EL (cell line): Measurements from ENCODE around the gene BSPRY.
A peak's percentile ranks its signal among the peaks of the same experiment; 100 is the strongest.
"Not testable (repeated sequence)": the region's sequence is repeated elsewhere in the genome, so short reads cannot be mapped to it uniquely, and the experiment has no call there.

ENCODE experiments used
- DNase-seq: peaks from one replicate; pipeline ENCODE4 v3.0.0-alpha.2; 2016

The BSPRY gene

DNA sequence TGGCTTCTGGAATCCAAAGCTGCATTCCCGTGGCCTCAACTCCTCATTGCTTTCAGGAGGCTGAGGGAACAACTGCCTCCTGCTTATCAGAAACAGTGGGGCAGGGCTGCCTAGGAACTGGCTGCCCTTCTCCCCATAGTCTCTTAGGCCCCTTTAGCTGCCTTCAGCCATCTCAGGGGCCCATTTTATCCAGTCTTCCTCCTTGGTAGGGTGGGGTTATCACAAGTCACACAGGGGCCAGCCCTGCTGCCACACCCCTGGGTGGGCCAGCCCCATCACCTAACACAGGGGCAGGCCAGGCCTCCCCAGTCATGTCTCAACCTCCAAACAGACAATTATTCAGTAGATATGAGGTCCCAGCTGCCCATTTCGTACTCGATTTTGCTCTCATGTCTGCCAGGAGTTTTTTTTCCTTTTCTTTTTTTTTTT lies 47.9 kb downstream of the BSPRY start:
- no peak for DNase-seq

DNA sequence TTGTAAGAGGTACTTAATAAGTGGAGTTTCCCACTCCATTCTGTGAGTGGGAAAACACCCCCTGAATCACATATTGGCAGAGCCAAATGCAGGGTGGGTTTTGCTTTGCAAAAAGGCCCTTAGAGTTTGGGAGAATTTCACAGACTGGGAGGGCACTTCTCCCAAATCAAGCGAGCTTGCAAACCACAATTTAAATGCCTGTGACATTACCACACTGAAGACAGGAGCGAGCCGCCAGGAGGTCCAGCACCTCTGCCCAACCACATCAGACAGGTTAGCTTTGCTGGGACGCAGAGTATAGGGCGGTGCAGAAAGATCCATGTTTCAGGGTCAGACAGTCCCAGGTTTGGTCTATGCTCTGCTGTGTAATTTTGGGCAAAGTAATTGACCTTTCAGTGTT lies 49.5 kb downstream of the BSPRY start:
- DNase-seq: no peak

DNA sequence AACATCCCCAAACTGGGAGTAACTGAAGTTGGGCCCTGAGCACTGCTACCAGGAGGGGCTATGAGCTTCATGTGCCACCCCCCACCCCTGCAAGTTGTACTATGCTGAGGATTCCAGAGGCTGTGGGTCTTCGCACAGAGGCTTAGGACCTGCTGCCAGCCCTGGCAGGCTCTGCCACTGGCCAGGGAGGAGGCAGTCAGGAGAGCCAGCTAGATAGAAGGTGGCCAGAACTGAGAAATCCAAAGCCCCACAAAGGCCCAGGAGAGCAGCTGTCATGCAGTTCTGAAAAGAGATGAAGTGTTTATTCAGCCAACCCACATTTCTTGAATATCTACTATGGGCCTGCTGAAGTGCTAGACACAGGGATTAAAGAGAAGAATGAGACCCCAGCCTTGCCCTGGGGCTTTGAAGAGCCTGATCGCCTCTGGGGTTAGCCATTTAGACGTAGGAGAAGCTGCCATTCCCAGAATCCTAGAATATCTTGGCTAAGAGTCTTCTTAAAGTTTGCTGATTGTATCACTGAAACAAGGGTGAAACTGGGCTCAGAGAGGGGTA lies 50.4 kb downstream of the BSPRY start:
- no peak for DNase-seq

DNA sequence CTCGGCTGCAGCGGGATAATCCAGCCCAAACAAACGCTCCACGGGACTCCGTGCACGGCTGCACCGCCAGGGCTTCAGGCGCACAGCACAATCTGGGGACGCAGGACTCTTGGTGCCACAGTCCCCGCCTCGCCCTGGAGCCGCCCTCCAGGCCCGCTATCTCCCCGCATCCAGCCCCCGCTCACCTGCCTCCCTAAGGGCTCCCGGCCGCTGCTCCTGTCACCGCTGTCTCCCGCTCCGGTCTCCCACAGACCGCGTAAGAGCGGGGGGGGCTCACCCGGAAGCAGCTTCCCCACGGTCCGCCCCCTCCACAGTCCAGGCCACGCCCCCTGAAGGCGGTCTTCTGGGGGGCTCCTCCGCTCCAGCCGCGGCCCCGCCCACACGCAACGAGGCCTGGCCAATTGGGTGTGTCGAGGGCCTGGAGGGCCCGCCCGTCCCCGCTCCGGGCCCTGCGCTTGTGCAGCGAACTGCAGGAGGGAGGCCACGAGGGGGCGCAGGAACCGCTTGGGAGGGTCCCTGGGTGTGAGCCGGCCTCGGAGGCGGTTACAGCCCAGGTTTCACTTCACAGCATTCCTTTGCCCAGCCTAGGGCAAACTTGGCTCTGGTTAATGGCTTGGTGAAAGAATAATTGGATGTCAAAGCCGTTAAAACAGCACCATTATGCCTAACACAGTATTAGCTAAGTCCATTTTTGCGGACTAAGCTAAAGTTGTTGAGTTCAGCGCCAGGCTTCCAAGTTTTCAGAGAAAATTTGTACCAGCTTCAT lies 51.9 kb downstream of the BSPRY start, which contains the start of gene ALAD:
Gene ALAD, minus strand, starts transcription at position 258 of the 766 bp plus-strand sequence. CDS start 7,725 bp downstream, outside the sequence.
- DNase-seq: peak; percentile 99

DNA sequence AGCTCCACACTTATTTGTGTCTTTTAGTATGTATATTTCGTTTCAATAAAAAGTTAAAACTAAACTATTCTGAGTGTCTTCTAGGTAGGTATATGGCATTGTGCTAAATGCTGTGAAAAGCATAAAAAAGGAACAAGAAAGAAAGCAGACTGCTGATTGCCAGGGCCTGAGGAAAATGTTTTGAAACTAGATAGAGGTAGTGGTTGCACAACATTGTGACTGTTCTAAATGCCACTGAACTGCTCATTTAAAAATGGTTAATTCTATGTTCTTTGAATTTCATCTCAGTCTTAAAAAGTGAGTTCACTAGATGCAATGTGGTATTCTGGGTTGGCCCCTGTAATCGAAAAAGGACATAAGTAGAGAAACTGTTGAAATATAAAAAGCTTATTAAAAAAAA lies 54.3 kb downstream of the BSPRY start:
- no peak for DNase-seq

DNA sequence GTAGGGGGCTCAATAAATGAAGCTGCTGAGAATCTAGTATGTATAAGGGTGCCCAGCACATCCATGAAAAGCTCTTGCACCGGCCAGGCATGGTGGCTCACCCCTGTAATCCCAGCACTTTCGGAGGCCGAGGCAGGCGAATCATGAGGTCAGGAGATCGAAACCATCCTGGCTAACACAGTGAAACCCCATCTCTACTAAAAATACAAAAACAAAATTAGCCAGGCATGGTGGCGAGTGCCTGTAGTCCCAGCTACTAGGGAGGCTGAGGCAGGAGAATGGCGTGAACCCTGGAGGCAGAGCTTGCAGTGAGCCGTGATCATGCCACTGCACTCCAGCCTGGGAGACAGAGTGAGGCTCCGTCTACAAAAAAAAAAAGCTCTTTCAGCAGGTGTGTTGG lies 57.0 kb downstream of the BSPRY start:
- DNase-seq: not testable (repeated sequence)

DNA sequence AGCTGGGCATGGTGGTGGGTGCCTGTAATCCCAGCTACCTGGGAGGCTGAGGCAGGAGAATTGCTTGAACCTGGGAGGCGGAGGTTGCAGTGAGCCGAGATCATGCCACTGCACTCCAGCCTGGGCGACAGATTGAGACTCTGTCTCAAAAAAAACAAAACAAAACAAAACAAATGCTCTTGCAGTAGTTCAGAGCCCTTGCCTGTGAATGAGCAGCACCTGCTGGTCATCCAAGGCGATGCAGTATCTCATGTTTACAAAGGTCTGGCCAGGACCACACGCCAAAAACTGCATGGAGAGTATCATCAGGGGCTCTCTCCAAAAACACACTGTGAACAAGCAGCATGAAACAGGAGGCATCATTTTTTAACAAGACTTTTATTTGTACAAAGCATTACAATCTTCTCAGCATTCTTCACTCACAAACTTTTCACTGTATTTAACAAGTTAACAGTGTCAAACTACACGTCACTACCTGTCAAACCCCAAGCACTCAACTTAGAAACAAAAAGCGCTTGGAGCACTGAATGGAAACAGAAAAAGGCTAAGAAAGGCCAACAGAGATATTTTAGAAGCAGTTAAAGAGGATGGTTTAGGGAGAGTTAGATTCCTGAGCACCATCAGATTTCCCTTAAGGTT lies 57.7 kb downstream of the BSPRY start:
- DNase-seq: peak; percentile 65

DNA sequence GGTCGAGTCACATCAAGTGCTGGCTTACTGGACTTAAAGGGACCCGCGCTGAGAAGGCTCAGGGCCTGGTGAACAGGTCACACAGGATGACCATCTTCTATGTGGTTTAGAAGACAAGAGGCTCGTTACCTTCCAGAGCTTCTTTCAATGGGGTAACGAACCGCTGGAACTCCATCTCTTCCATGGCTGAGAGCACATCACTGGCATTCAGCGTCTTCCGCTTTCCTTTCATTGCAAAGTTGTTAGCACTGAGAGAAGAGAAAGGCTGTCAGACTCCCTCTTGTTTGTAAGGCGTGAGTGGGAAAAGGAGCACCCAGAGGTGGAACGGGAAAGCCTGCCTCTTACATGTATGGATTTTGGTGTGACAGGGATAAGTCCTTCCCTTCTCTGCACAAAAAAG lies 60.1 kb downstream of the BSPRY start:
- peak; percentile 13 for DNase-seq

DNA sequence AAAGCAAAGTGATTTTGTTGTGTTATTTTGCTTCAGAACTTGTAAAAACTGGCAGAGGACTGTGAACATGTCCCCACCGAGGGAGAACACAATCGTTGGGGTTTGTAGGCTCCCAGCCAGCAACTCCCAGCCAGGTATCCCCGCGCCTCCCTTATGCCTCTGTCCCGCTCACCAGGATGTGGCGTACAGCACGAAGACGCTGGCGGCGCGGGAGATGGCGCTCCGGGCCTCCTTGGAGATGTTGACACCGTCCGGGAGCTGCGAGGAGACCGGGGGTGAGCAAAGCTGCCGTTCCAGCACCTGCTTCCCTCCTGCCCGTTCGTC lies 60.5 kb downstream of the BSPRY start:
- DNase-seq: no peak

DNA sequence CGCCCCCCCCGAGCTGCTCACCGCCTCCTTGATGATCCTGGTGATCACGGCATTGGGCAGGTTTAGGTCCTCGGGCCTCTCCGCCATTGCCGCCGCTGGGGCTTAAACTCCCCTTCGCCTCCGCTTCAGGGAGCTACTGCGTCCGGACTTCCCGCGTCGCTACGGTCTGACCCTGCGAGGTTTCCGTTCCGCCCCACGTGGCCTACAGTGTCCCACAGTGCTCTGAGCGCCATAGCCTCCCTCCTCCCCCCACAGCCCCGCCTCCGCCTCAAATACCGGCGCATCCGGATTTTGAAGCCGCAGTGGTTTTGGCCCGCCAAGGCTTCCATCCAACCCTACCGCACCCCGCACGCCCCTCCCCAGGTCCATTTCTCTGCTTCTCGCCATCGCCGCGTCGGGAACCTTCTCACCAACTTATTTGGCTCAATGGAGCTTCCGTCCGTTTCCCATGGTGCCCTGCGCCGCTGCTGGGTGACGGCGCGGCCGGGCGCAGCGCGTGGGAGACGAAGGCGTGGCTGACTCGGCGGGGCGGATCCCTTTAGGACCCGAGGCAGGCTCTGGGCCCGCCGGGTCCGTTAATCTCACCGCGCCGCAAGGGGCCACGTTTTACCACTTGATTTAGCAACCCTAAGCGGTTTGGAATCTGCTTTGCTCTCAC lies 61.0 kb downstream of the BSPRY start, which contains the start of the genes C9orf43 and POLE3:
Gene C9orf43, plus strand, starts transcription at position 541 of the 658 bp plus-strand sequence. CDS start 2,747 bp downstream, outside the sequence.
Gene POLE3, minus strand, starts transcription at position 469 of the 658 bp plus-strand sequence. Its CDS starts 382 bp downstream, at position 87.
- peak; percentile 97 for DNase-seq

DNA sequence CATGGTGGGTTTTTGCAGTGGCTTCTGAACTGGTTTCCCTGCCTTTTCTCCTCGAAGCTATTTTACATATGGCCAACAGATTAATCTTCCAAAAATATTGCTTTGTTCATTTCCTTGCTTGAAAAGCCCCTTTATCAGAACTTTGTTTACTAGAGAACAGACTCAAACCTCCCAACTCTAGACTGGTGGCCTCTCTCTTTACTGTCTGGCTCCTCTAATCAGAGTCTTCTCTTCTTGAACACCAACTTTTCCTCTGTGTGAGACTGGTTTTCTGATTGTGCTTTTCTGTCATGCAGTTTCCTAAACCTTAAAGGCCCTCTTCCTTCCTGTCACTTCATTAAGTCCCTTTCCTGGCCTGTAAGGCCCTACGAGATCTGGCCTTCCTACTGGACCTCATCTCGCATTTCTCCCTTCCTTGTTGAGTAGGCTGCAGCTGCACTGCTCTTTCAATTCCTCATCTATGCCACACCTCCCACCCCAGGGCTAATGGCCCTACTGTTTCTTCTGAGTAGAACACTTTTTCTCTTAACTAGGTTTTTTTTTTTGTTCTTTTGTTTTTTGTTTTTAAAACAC lies 66.9 kb downstream of the BSPRY start:
- DNase-seq: no peak

DNA sequence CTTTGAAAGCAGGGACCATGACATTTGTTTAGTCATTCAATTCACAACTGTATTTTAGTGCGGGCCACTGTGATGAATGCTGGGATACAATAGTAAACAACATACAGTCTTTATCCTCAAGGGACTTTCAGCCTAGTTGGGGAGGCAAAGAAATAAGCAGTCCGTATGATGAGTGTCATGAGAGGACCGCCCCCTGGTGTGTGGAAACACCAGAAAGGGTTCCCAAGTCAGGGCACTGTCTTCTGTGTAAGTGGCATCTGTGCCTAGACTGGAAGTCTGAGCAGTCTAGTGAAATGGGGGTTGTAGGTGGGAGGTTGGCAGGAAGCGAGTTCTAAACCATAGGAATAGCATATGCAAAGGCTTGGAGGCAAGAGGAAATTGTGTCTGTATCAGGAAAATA lies 68.0 kb downstream of the BSPRY start:
- no peak for DNase-seq
